ENCODE measurements around the gene MRPS34.

Gene MRPS34

DNA sequence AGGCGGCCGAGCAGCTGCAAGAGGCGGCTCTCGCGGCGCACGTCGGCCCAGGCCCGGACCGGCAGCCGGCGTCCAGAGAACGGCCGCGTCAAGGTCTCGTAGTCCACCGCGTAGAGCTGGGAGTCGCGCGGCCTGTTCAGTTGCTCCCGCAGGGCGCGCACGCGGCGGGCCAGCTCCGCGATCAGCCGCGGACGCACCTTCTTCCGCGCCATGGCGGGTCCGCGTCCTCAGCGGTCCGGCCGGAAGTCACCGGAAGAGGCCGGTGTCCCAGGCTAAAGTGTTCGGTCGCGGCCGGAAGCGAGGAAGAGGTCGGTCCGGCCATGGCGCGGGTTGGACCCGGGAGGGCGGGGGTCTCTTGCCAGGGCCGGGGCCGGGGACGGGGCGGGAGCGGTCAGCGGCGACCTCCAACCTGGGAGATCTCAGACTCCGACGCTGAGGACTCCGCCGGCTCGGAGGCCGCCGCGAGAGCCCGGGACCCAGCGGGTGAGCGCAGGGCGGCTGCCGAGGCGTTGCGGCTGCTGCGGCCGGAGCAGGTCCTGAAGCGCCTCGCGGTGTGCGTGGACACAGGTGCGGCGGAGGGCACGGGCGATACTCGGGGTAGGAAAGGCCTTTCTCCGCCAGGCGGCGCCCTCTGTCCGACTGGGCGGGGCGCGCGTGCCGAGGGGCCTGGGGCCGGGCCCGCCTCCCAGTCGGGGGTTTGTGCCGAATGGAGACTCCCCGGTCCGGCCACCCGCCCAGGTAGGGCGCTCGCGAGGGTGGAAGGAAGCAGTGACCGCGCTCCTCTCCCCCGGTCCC, at the start of gene MRPS34 (continued):
- TF ChIP-seq KLF1 (tag by site-specific recombination; IDR thresholded peaks at IDR 0.05) (peak; percentile 79; the same call in 1 of the 2 replicates), ZXDB (tag by site-specific recombination; IDR thresholded peaks at IDR 0.05) (peak; percentile 73; the same call in 1 of the 2 replicates), BCL11B (tag by site-specific recombination; IDR thresholded peaks at IDR 0.05; ENCODE audit: low read depth) (peak; percentile 88; the same call in 1 of the 2 replicates), ZNF354C (tag by site-specific recombination; IDR thresholded peaks at IDR 0.05; ENCODE audit: borderline replicate concordance, low read depth) (no peak), ZNF221 (tag by site-specific recombination; IDR thresholded peaks at IDR 0.05; ENCODE audit: borderline replicate concordance) (no peak), ZNF792 (tag by site-specific recombination; IDR thresholded peaks at IDR 0.05) (no peak), ZNF785 (tag by site-specific recombination; IDR thresholded peaks at IDR 0.05) (no peak), ZNF664 (tag by site-specific recombination; IDR thresholded peaks at IDR 0.05) (no peak), IKZF3 (tag by site-specific recombination; IDR thresholded peaks at IDR 0.05) (no peak), ZNF311 (tag by site-specific recombination; IDR thresholded peaks at IDR 0.05; ENCODE audit: borderline replicate concordance) (0 out of 2 replicates have a peak, but pooled peaks have one; percentile 8), ZIC2 (tag by site-specific recombination; IDR thresholded peaks at IDR 0.05) (peak; percentile 68), ZNF112 (tag by site-specific recombination; IDR thresholded peaks at IDR 0.05) (no peak), HOXA7 (CRISPR knock-in tag; IDR thresholded peaks at IDR 0.05; ENCODE audit: borderline replicate concordance) (no peak), ZBTB17 (tag by site-specific recombination; IDR thresholded peaks at IDR 0.05) (peak; percentile 62; the same call in 1 of the 2 replicates), OSR2 (tag by site-specific recombination; IDR thresholded peaks at IDR 0.05) (peak; percentile 30; the same call in 1 of the 2 replicates), ZNF140 (tag by site-specific recombination; IDR thresholded peaks at IDR 0.05) (no peak), ZNF473 (tag by site-specific recombination; IDR thresholded peaks at IDR 0.05) (no peak), ZNF48 (tag by site-specific recombination; IDR thresholded peaks at IDR 0.05) (no peak), GLI4 (tag by site-specific recombination; IDR thresholded peaks at IDR 0.05) (no peak), OVOL3 (tag by site-specific recombination; IDR thresholded peaks at IDR 0.05) (peak; percentile 90), ZFP41 (tag by site-specific recombination; IDR thresholded peaks at IDR 0.05; ENCODE audit: borderline replicate concordance) (no peak), ZNF366 (tag by site-specific recombination; conservative IDR thresholded peaks at IDR 0.05) (no peak), ZNF610 (tag by site-specific recombination; IDR thresholded peaks at IDR 0.05; ENCODE audit: borderline replicate concordance) (no peak)
- TF ChIP-seq, protein P1, sequence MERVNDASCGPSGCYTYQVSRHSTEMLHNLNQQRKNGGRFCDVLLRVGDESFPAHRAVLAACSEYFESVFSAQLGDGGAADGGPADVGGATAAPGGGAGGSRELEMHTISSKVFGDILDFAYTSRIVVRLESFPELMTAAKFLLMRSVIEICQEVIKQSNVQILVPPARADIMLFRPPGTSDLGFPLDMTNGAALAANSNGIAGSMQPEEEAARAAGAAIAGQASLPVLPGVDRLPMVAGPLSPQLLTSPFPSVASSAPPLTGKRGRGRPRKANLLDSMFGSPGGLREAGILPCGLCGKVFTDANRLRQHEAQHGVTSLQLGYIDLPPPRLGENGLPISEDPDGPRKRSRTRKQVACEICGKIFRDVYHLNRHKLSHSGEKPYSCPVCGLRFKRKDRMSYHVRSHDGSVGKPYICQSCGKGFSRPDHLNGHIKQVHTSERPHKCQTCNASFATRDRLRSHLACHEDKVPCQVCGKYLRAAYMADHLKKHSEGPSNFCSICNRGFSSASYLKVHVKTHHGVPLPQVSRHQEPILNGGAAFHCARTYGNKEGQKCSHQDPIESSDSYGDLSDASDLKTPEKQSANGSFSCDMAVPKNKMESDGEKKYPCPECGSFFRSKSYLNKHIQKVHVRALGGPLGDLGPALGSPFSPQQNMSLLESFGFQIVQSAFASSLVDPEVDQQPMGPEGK (tag by site-specific recombination; IDR thresholded peaks at IDR 0.05): peak; percentile 95
- TF ChIP-seq, protein P2, sequence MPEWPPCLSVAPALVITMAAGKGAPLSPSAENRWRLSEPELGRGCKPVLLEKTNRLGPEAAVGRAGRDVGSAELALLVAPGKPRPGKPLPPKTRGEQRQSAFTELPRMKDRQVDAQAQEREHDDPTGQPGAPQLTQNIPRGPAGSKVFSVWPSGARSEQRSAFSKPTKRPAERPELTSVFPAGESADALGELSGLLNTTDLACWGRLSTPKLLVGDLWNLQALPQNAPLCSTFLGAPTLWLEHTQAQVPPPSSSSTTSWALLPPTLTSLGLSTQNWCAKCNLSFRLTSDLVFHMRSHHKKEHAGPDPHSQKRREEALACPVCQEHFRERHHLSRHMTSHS (tag by site-specific recombination; IDR thresholded peaks at IDR 0.05): no peak
- TF ChIP-seq, protein P3, sequence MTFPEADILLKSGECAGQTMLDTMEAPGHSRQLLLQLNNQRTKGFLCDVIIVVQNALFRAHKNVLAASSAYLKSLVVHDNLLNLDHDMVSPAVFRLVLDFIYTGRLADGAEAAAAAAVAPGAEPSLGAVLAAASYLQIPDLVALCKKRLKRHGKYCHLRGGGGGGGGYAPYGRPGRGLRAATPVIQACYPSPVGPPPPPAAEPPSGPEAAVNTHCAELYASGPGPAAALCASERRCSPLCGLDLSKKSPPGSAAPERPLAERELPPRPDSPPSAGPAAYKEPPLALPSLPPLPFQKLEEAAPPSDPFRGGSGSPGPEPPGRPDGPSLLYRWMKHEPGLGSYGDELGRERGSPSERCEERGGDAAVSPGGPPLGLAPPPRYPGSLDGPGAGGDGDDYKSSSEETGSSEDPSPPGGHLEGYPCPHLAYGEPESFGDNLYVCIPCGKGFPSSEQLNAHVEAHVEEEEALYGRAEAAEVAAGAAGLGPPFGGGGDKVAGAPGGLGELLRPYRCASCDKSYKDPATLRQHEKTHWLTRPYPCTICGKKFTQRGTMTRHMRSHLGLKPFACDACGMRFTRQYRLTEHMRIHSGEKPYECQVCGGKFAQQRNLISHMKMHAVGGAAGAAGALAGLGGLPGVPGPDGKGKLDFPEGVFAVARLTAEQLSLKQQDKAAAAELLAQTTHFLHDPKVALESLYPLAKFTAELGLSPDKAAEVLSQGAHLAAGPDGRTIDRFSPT (tag by site-specific recombination; IDR thresholded peaks at IDR 0.05): no peak; the same call in 1 of the 2 replicates
- TF ChIP-seq, protein P4, sequence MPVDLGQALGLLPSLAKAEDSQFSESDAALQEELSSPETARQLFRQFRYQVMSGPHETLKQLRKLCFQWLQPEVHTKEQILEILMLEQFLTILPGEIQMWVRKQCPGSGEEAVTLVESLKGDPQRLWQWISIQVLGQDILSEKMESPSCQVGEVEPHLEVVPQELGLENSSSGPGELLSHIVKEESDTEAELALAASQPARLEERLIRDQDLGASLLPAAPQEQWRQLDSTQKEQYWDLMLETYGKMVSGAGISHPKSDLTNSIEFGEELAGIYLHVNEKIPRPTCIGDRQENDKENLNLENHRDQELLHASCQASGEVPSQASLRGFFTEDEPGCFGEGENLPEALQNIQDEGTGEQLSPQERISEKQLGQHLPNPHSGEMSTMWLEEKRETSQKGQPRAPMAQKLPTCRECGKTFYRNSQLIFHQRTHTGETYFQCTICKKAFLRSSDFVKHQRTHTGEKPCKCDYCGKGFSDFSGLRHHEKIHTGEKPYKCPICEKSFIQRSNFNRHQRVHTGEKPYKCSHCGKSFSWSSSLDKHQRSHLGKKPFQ (tag by site-specific recombination; IDR thresholded peaks at IDR 0.05): no peak
- TF ChIP-seq, protein P5, sequence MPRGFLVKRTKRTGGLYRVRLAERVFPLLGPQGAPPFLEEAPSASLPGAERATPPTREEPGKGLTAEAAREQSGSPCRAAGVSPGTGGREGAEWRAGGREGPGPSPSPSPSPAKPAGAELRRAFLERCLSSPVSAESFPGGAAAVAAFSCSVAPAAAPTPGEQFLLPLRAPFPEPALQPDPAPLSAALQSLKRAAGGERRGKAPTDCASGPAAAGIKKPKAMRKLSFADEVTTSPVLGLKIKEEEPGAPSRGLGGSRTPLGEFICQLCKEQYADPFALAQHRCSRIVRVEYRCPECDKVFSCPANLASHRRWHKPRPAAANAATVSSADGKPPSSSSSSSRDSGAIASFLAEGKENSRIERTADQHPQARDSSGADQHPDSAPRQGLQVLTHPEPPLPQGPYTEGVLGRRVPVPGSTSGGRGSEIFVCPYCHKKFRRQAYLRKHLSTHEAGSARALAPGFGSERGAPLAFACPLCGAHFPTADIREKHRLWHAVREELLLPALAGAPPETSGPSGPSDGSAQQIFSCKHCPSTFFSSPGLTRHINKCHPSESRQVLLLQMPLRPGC (tag by site-specific recombination; IDR thresholded peaks at IDR 0.05): peak; percentile 70
- TF ChIP-seq, protein P6, sequence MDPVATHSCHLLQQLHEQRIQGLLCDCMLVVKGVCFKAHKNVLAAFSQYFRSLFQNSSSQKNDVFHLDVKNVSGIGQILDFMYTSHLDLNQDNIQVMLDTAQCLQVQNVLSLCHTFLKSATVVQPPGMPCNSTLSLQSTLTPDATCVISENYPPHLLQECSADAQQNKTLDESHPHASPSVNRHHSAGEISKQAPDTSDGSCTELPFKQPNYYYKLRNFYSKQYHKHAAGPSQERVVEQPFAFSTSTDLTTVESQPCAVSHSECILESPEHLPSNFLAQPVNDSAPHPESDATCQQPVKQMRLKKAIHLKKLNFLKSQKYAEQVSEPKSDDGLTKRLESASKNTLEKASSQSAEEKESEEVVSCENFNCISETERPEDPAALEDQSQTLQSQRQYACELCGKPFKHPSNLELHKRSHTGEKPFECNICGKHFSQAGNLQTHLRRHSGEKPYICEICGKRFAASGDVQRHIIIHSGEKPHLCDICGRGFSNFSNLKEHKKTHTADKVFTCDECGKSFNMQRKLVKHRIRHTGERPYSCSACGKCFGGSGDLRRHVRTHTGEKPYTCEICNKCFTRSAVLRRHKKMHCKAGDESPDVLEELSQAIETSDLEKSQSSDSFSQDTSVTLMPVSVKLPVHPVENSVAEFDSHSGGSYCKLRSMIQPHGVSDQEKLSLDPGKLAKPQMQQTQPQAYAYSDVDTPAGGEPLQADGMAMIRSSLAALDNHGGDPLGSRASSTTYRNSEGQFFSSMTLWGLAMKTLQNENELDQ (tag by site-specific recombination; IDR thresholded peaks at IDR 0.05; ENCODE audit: low read depth): no peak
